HepG2 (cell line): ENCODE data around the gene CPSF6. TPM values are rescaled to one million over a fixed set of nuclear protein-coding genes. Genes with fewer than 3 reads are reported as not detected.

Experiments used
- CERS6 ChIP-seq: sonication (generic); formaldehyde crosslinking; IDR thresholded peaks from 2 replicates; pipeline ENCODE4 v1.5.0; 2020; ENCODE audit warnings: missing genetic modification reagents
- CREB1 ChIP-seq, 2 experiments: fragments of 450-650 bp in 1 of 2; IDR thresholded peaks; 2 replicates each; pipeline ENCODE4 v1.6.1; 2016 to 2017; ENCODE audit warnings: control low read depth in 1 of 2, mild to moderate bottlenecking in 1 of 2, missing compliant biosample characterization in 1 of 2, missing genetic modification characterization in 1 of 2
- HNRNPK ChIP-seq: fragments of 200-400 bp; formaldehyde crosslinking; IDR thresholded peaks from 2 replicates; pipeline ENCODE4 v1.6.1; 2018; ENCODE audit warnings: low read length, low read depth, moderate library complexity, mild to moderate bottlenecking; ENCODE audit not compliant: poor library complexity, severe bottlenecking
- MIER3 ChIP-seq: IDR thresholded peaks from 2 replicates; pipeline ENCODE4 v1.6.1; 2016; ENCODE audit warnings: missing compliant biosample characterization, borderline replicate concordance
- PLSCR1 ChIP-seq: sonication (generic); formaldehyde crosslinking; IDR thresholded peaks from 2 replicates; pipeline ENCODE4 v1.5.0; 2020; ENCODE audit warnings: missing genetic modification reagents, mild to moderate bottlenecking, borderline replicate concordance
- ZBTB21 ChIP-seq: sonication (generic); formaldehyde crosslinking; IDR thresholded peaks from 2 replicates; pipeline ENCODE4 v1.4.0; 2020; ENCODE audit warnings: missing genetic modification reagents
- ZFP41 ChIP-seq: sonication (generic); formaldehyde crosslinking; IDR thresholded peaks from 2 replicates; pipeline ENCODE4 v1.4.0; 2020; ENCODE audit warnings: mild to moderate bottlenecking, missing genetic modification reagents, borderline replicate concordance
- ZNF160 ChIP-seq: sonication (generic); formaldehyde crosslinking; IDR thresholded peaks from 2 replicates; pipeline ENCODE4 v1.8.0; 2022; ENCODE audit warnings: mild to moderate bottlenecking, inconsistent platforms, missing genetic modification reagents
- ZNF232 ChIP-seq: sonication (generic); formaldehyde crosslinking; IDR thresholded peaks from 2 replicates; pipeline ENCODE4 v1.4.0; 2020; ENCODE audit warnings: missing genetic modification reagents, borderline replicate concordance
- ZNF256 ChIP-seq: sonication (generic); formaldehyde crosslinking; conservative IDR thresholded peaks from 2 replicates; pipeline ENCODE4 v1.4.0; 2020; ENCODE audit warnings: missing genetic modification reagents
- ZNF557 ChIP-seq: sonication (generic); formaldehyde crosslinking; IDR thresholded peaks from 2 replicates; pipeline ENCODE4 v1.4.0; 2020; ENCODE audit warnings: missing genetic modification reagents
- ZNF713 ChIP-seq: sonication (generic); formaldehyde crosslinking; IDR thresholded peaks from 2 replicates; pipeline ENCODE4 v1.4.0; 2020; ENCODE audit warnings: mild to moderate bottlenecking, missing genetic modification reagents
- ZNF878 ChIP-seq: sonication (generic); formaldehyde crosslinking; IDR thresholded peaks from 2 replicates; pipeline ENCODE4 v1.8.1; 2023; ENCODE audit warnings: mild to moderate bottlenecking, missing genetic modification reagents, moderate library complexity
- ZSCAN31 ChIP-seq: sonication (generic); formaldehyde crosslinking; IDR thresholded peaks from 2 replicates; pipeline ENCODE4 v1.5.0; 2020; ENCODE audit warnings: low read depth, mild to moderate bottlenecking, missing genetic modification reagents
- polyA plus RNA-seq, 8 experiments: library from polyadenylated mRNA; depleted of rRNA in 3 of 8; stranded (reverse) in 7 of 8; unstranded in 1 of 8; fragments of >200 nt; fragmentation: Illumina TruSeq in 4 of 8; extraction: Trizol in 4 of 8; gene quantifications; 2 replicates each; pipeline versions ENCODE4 v1.2.1 to v1.2.3, GENCODE V29; 2011 to 2016; ENCODE audit warnings: low read depth in 4 of 8, missing spikeins in 1 of 8, mixed read lengths in 1 of 8; ENCODE audit not compliant: insufficient read depth in 1 of 8
- total RNA-seq, 5 experiments: library from RNA; depleted of rRNA; stranded (reverse); fragments of >200 nt; fragmentation: Illumina TruSeq; extraction: Trizol; gene quantifications; 2 replicates each; pipeline ENCODE4 v1.2.3, GENCODE V29; 2016; ENCODE audit warnings: low read depth in 1 of 5
- TF ChIP-seq, protein P1 (sequence below): sonication (generic); formaldehyde crosslinking; IDR thresholded peaks from 2 replicates; pipeline ENCODE4 v1.9.0; 2021; ENCODE audit warnings: missing genetic modification reagents, borderline replicate concordance
- TF ChIP-seq, protein P2 (sequence below): sonication (generic); formaldehyde crosslinking; IDR thresholded peaks from 2 replicates; pipeline ENCODE4 v1.8.1; 2022; ENCODE audit warnings: mild to moderate bottlenecking, missing genetic modification reagents
- TF ChIP-seq, protein P3 (sequence below): sonication (generic); formaldehyde crosslinking; IDR thresholded peaks from 2 replicates; pipeline ENCODE4 v1.8.1; 2023; ENCODE audit warnings: mild to moderate bottlenecking, moderate library complexity, missing genetic modification reagents
- TF ChIP-seq, protein P4 (sequence below): sonication (generic); formaldehyde crosslinking; conservative IDR thresholded peaks from 2 replicates; pipeline ENCODE4 v1.4.0; 2020; ENCODE audit warnings: mild to moderate bottlenecking, missing genetic modification reagents, moderate library complexity

Gene CPSF6
- total and polyA plus RNA-seq, 2 of the 13 experiments (the other 11 are each of a cell fraction or from before 2014, with no cell fraction given), result 41.8 to 71.0 TPM

GRCh38 chr12:69239922-69240630, 707 bp downstream of the CPSF6 start (continued):
- TF ChIP-seq CERS6 (CRISPR knock-in tag) (no peak), ZNF232 (CRISPR knock-in tag) (no peak), ZNF256 (CRISPR knock-in tag) (no peak), ZBTB21 (CRISPR knock-in tag) (no peak), ZNF713 (CRISPR knock-in tag) (no peak), HNRNPK (peak; percentile 6), ZNF160 (CRISPR knock-in tag) (no peak; the same call in 1 of the 2 replicates), ZNF878 (CRISPR knock-in tag) (no peak), PLSCR1 (no peak), ZFP41 (no peak), MIER3 (no peak), ZNF557 (CRISPR knock-in tag) (no peak), CREB1 (IDR thresholded peaks at IDR 0.05) (no peak), CREB1 (CRISPR knock-in tag; IDR thresholded peaks at IDR 0.05) (no peak), ZSCAN31 (CRISPR knock-in tag) (no peak)
- TF ChIP-seq, protein P1, sequence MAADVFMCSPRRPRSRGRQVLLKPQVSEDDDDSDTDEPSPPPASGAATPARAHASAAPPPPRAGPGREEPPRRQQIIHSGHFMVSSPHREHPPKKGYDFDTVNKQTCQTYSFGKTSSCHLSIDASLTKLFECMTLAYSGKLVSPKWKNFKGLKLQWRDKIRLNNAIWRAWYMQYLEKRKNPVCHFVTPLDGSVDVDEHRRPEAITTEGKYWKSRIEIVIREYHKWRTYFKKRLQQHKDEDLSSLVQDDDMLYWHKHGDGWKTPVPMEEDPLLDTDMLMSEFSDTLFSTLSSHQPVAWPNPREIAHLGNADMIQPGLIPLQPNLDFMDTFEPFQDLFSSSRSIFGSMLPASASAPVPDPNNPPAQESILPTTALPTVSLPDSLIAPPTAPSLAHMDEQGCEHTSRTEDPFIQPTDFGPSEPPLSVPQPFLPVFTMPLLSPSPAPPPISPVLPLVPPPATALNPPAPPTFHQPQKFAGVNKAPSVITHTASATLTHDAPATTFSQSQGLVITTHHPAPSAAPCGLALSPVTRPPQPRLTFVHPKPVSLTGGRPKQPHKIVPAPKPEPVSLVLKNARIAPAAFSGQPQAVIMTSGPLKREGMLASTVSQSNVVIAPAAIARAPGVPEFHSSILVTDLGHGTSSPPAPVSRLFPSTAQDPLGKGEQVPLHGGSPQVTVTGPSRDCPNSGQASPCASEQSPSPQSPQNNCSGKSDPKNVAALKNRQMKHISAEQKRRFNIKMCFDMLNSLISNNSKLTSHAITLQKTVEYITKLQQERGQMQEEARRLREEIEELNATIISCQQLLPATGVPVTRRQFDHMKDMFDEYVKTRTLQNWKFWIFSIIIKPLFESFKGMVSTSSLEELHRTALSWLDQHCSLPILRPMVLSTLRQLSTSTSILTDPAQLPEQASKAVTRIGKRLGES (CRISPR knock-in tag), result 0 out of 2 replicates have a peak, but pooled peaks have one; percentile 9
- TF ChIP-seq, protein P2, sequence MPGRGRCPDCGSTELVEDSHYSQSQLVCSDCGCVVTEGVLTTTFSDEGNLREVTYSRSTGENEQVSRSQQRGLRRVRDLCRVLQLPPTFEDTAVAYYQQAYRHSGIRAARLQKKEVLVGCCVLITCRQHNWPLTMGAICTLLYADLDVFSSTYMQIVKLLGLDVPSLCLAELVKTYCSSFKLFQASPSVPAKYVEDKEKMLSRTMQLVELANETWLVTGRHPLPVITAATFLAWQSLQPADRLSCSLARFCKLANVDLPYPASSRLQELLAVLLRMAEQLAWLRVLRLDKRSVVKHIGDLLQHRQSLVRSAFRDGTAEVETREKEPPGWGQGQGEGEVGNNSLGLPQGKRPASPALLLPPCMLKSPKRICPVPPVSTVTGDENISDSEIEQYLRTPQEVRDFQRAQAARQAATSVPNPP (CRISPR knock-in tag), result no peak
- TF ChIP-seq, protein P3, sequence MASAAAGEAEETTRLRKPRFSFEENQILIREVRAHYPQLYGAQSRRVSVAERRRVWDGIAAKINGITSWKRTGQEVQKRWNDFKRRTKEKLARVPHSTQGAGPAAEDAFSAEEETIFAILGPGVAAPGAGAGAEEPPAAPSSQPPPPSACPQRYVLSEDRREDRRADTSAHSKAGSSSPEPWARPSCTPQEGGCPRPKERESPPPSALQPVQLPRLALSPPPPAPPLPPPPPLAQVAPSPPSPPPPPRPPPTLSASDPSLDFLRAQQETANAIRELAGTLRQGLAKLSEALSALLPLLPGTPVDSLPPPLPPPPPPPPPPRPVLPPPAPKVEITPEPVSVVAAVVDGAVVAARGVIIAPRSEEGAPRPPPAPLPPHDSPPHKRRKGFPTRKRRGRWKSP (CRISPR knock-in tag), result no peak; the same call in 1 of the 2 replicates
- TF ChIP-seq, protein P4, sequence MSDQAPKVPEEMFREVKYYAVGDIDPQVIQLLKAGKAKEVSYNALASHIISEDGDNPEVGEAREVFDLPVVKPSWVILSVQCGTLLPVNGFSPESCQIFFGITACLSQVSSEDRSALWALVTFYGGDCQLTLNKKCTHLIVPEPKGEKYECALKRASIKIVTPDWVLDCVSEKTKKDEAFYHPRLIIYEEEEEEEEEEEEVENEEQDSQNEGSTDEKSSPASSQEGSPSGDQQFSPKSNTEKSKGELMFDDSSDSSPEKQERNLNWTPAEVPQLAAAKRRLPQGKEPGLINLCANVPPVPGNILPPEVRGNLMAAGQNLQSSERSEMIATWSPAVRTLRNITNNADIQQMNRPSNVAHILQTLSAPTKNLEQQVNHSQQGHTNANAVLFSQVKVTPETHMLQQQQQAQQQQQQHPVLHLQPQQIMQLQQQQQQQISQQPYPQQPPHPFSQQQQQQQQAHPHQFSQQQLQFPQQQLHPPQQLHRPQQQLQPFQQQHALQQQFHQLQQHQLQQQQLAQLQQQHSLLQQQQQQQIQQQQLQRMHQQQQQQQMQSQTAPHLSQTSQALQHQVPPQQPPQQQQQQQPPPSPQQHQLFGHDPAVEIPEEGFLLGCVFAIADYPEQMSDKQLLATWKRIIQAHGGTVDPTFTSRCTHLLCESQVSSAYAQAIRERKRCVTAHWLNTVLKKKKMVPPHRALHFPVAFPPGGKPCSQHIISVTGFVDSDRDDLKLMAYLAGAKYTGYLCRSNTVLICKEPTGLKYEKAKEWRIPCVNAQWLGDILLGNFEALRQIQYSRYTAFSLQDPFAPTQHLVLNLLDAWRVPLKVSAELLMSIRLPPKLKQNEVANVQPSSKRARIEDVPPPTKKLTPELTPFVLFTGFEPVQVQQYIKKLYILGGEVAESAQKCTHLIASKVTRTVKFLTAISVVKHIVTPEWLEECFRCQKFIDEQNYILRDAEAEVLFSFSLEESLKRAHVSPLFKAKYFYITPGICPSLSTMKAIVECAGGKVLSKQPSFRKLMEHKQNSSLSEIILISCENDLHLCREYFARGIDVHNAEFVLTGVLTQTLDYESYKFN (CRISPR knock-in tag), result no peak
